ENCODE results near the gene CINP. TPM values are rescaled to one million over a fixed set of nuclear protein-coding genes. Genes with fewer than 3 reads are reported as not detected.
"Not testable (repeated sequence)": the region's sequence is repeated elsewhere in the genome, so short reads cannot be mapped to it uniquely, and the experiment has no call there.

The CINP gene
- total RNA-seq, 8 experiments from 2014 or later = 20.2 to 58.3 (median 35.4) TPM

GRCh38 chr14:102374264-102374663 is 11.6 kb upstream of the CINP start:
- 48 to 100% (median 93%) methylated on average over 1 to 2 of the region's 2 CpGs; no CpG with 5 or more reads in 1 of the 10 experiments for WGBS, 10 experiments
- in situ Hi-C loops (cut with MboI; ENCODE audit: low pct_unique_long_range_greater_than_20kb in 2 of 9, low sequenced_read_pairs in 9 of 9, unreplicated experiment in 9 of 9) = no loop called here

GRCh38 chr14:102373110-102373509 is 10.4 kb upstream of the CINP start:
- no peak for ATAC-seq (replicated peaks in 6 of 8)

More at GRCh38 chr14:102374264-102374663, 11.6 kb upstream of the CINP start:
- H3K27ac ChIP-seq = no peak overlapping the region
- H3K4me1 ChIP-seq (replicated peaks in 1 of 2) = no peaks in the 10 kb centered on the region
- ATAC-seq (replicated peaks in 6 of 8) = no peak
- H3K4me3 ChIP-seq = no peak overlapping the region

GRCh38 chr14:102371361-102371760 is 8.7 kb upstream of the CINP start:
- WGBS, 10 experiments = 50 to 100% (median 68%) methylated on average over 1 to 4 of the region's 4 CpGs; no CpG with 5 or more reads in 2 of the 10 experiments
- in situ Hi-C loops (cut with MboI; ENCODE audit: low pct_unique_long_range_greater_than_20kb in 2 of 9, low sequenced_read_pairs in 9 of 9, unreplicated experiment in 9 of 9) = no loop called here
- Histone ChIP-seq H3K27ac (no peak overlapping the region), H3K4me3 (no peak overlapping the region), H3K4me1 (replicated peaks in 1 of 2) (no peaks in the 10 kb centered on the region)
- no peak for ATAC-seq (replicated peaks in 6 of 8)

More at GRCh38 chr14:102373110-102373509, 10.4 kb upstream of the CINP start:
- Histone ChIP-seq H3K4me1 (replicated peaks in 1 of 2) (no peaks in the 10 kb centered on the region), H3K4me3 (no peak overlapping the region), H3K27ac (no peak overlapping the region)
- in situ Hi-C loops (cut with MboI; ENCODE audit: low pct_unique_long_range_greater_than_20kb in 2 of 9, low sequenced_read_pairs in 9 of 9, unreplicated experiment in 9 of 9) = no loop called here
- 80 to 100% (median 94%) methylated on average over 2 to 3 of the region's 3 CpGs; no CpG with 5 or more reads in 1 of the 10 experiments for WGBS, 10 experiments

- H3K4me1 ChIP-seq (replicated peaks in 1 of 2) = no peaks in the 10 kb centered on the region
- in situ Hi-C loops (cut with MboI; ENCODE audit: low pct_unique_long_range_greater_than_20kb in 2 of 9, low sequenced_read_pairs in 9 of 9, unreplicated experiment in 9 of 9) = no loop called here
- ATAC-seq (replicated peaks in 6 of 8) = peak in 1 of 8 experiments; percentile 14
These were observed 7.7 kb upstream of the CINP start for GRCh38 chr14:102370305-102370809.

GRCh38 chr14:102363182-102363943 is 673 bp upstream of the CINP start:
- peak in 7 of 8 experiments; percentile 17 to 67 (median 56) for ATAC-seq (replicated peaks in 6 of 8)
- Histone ChIP-seq H3K4me1 (replicated peaks in 1 of 2) (peaks cover 12 to 15% of the 10 kb centered on the region in 2 donors), H3K4me3 (peak overlapping the region; percentile 80 to 98 (median 87)), H3K27ac (peak overlapping the region; percentile 83 to 86)
- WGBS, 10 experiments = 0 to 33% (median 4%) methylated on average over 1 to 11 of the region's 53 CpGs; no CpG with 5 or more reads in 3 of the 10 experiments
- in situ Hi-C loops (cut with MboI; ENCODE audit: low pct_unique_long_range_greater_than_20kb in 2 of 9, low sequenced_read_pairs in 9 of 9, unreplicated experiment in 9 of 9) = no loop called here

More at GRCh38 chr14:102370305-102370809, 7.7 kb upstream of the CINP start:
- Histone ChIP-seq H3K4me3 (no peak overlapping the region), H3K27ac (no peak overlapping the region)
- WGBS, 10 experiments = 80 to 100% (median 92%) methylated on average over 1 to 8 of the region's 11 CpGs; no CpG with 5 or more reads in 1 of the 10 experiments

GRCh38 chr14:102362084-102362483 is 606 bp downstream of the CINP start:
- H3K27ac ChIP-seq = peak overlapping the region; percentile 83 to 86
- peak in 3 of 8 experiments; percentile 2 to 4 (median 2) for ATAC-seq (replicated peaks in 6 of 8)
- H3K4me1 ChIP-seq (replicated peaks in 1 of 2) = peaks cover 12 to 15% of the 10 kb centered on the region in 2 donors
- in situ Hi-C loops (cut with MboI; ENCODE audit: low pct_unique_long_range_greater_than_20kb in 2 of 9, low sequenced_read_pairs in 9 of 9, unreplicated experiment in 9 of 9) = no loop called here
- WGBS, 10 experiments = 0 to 16% (median 0%) methylated on average over 1 to 4 of the region's 4 CpGs; no CpG with 5 or more reads in 5 of the 10 experiments
- H3K4me3 ChIP-seq = peak overlapping the region; percentile 80 to 98 (median 87)

- in situ Hi-C loops (cut with MboI; ENCODE audit: low pct_unique_long_range_greater_than_20kb in 2 of 9, low sequenced_read_pairs in 9 of 9, unreplicated experiment in 9 of 9) = no loop called here
- 86 to 100% (median 100%) methylated on average over 1 to 2 of the region's 3 CpGs; no CpG with 5 or more reads in 3 of the 10 experiments for WGBS, 10 experiments
- ATAC-seq (replicated peaks in 6 of 8) = no peak
- Histone ChIP-seq H3K4me1 (replicated peaks in 1 of 2) (peaks cover 12 to 15% of the 10 kb centered on the region in 2 donors), H3K27ac (no peak overlapping the region), H3K4me3 (no peak overlapping the region)
These were observed 2.3 kb downstream of the CINP start for GRCh38 chr14:102360388-102360787.

- no peak overlapping the region for H3K4me3 ChIP-seq
- WGBS, 10 experiments = 95 to 100% (median 100%) methylated on average over 1 to 2 of the region's 2 CpGs; no CpG with 5 or more reads in 2 of the 10 experiments
- in situ Hi-C loops (cut with MboI; ENCODE audit: low pct_unique_long_range_greater_than_20kb in 2 of 9, low sequenced_read_pairs in 9 of 9, unreplicated experiment in 9 of 9) = no loop called here
- no peak overlapping the region for H3K27ac ChIP-seq
- peaks cover 11 to 13% of the 10 kb centered on the region in 2 donors for H3K4me1 ChIP-seq (replicated peaks in 1 of 2)
- ATAC-seq (replicated peaks in 6 of 8) = no peak
These were observed 3.3 kb downstream of the CINP start for GRCh38 chr14:102359341-102359740.

GRCh38 chr14:102356280-102356679 is 6.4 kb downstream of the CINP start:
- in situ Hi-C loops (cut with MboI; ENCODE audit: low pct_unique_long_range_greater_than_20kb in 2 of 9, low sequenced_read_pairs in 9 of 9, unreplicated experiment in 9 of 9) = no loop called here
- ATAC-seq (replicated peaks in 6 of 8) = no peak
- Histone ChIP-seq H3K4me1 (replicated peaks in 1 of 2) (no peaks in the 10 kb centered on the region), H3K27ac (no peak overlapping the region), H3K4me3 (no peak overlapping the region)
- 80 to 100% (median 92%) methylated on average over 1 to 3 of the region's 3 CpGs; no CpG with 5 or more reads in 1 of the 10 experiments for WGBS, 10 experiments

GRCh38 chr14:102353126-102353619 is 9.5 kb downstream of the CINP start:
- H3K4me3 ChIP-seq = no peak overlapping the region
- H3K4me1 ChIP-seq (replicated peaks in 1 of 2) = no peaks in the 10 kb centered on the region
- no peak for ATAC-seq (replicated peaks in 6 of 8)
- WGBS, 10 experiments = 76 to 100% (median 91%) methylated on average over 1 to 6 of the region's 8 CpGs; no CpG with 5 or more reads in 1 of the 10 experiments
- no peak overlapping the region for H3K27ac ChIP-seq
- in situ Hi-C loops (cut with MboI; ENCODE audit: low pct_unique_long_range_greater_than_20kb in 2 of 9, low sequenced_read_pairs in 9 of 9, unreplicated experiment in 9 of 9) = no loop called here

GRCh38 chr14:102352213-102352612 is 10.5 kb downstream of the CINP start:
- Histone ChIP-seq H3K27ac (no peak overlapping the region), H3K4me3 (no peak overlapping the region), H3K4me1 (replicated peaks in 1 of 2) (no peaks in the 10 kb centered on the region)
- no peak for ATAC-seq (replicated peaks in 6 of 8)
- in situ Hi-C loops (cut with MboI; ENCODE audit: low pct_unique_long_range_greater_than_20kb in 2 of 9, low sequenced_read_pairs in 9 of 9, unreplicated experiment in 9 of 9) = no loop called here
- WGBS, 10 experiments = 70 to 100% (median 91%) methylated on average over 2 to 4 of the region's 4 CpGs; no CpG with 5 or more reads in 2 of the 10 experiments

- H3K27ac ChIP-seq; H3K4me1 ChIP-seq (replicated peaks in 1 of 2); H3K4me3 ChIP-seq; in situ Hi-C loops (cut with MboI; ENCODE audit: low pct_unique_long_range_greater_than_20kb in 2 of 9, low sequenced_read_pairs in 9 of 9, unreplicated experiment in 9 of 9); ATAC-seq (replicated peaks in 6 of 8): not testable (repeated sequence)
- 83 to 100% (median 96%) methylated on average over 3 to 9 of the region's 9 CpGs for WGBS, 10 experiments
These were observed 11.1 kb downstream of the CINP start for GRCh38 chr14:102351593-102351992.

GRCh38 chr14:102351023-102351422 is 11.7 kb downstream of the CINP start:
- in situ Hi-C loops (cut with MboI; ENCODE audit: low pct_unique_long_range_greater_than_20kb in 2 of 9, low sequenced_read_pairs in 9 of 9, unreplicated experiment in 9 of 9) = no loop called here
- Histone ChIP-seq H3K4me1 (replicated peaks in 1 of 2) (no peaks in the 10 kb centered on the region), H3K27ac (no peak overlapping the region), H3K4me3 (no peak overlapping the region)
- 83 to 98% (median 94%) methylated on average over 2 to 9 of the region's 10 CpGs; no CpG with 5 or more reads in 1 of the 10 experiments for WGBS, 10 experiments
- ATAC-seq (replicated peaks in 6 of 8) = no peak
